NB4 (cell line): ENCODE measurements around the gene CC2D2B.

Experiments
- CTCF ChIP-seq: IDR thresholded peaks from one replicate; pipeline ENCODE4 v1.5.1; 2012; ENCODE audit warnings: low read depth, low read length
- POLR2A ChIP-seq: IDR thresholded peaks from 2 replicates; pipeline ENCODE4 v1.6.1; 2011; ENCODE audit warnings: mild to moderate bottlenecking; ENCODE audit not compliant: insufficient read length; ENCODE audit errors: extremely low read depth

DNA sequence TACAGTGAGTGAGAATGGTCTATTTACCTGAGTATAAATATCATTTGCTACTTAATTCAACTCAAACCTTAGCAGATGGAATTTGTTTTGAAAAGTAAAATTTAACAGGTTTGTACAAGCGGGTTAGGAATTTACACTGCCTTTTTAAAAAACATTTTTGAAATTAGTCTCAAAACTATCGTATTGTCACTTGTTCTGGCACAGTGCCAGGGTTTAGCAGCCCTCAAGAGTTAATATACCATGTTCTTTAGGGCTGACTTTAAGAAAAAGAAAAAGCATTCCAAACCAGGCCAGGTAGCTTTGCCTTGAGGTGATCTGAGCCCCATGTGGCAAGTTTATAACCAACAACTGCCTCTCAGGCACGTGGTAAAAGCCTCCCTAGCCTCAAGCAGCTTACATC is 153.5 kb downstream of the CC2D2B start:
- TF ChIP-seq CTCF (no peak), POLR2A (no peak)
